Fibroblast of the aortic adventitia (primary cell): ENCODE measurements around the gene FAM89B. TPM values are rescaled to one million over a fixed set of nuclear protein-coding genes. Genes with fewer than 3 reads are reported as not detected.

ENCODE experiments used
- DNase-seq: peaks from one replicate; pipeline ENCODE4 v3.0.0-alpha.2; 2010; ENCODE audit warnings: low read depth
- H3K4me3 ChIP-seq: 2 replicates; pipeline ENCODE4 v1.5.1; 2011; ENCODE audit warnings: low read depth, mild to moderate bottlenecking, control low read depth, low read length, moderate library complexity
- CTCF ChIP-seq: IDR thresholded peaks from 2 replicates; pipeline ENCODE4 v1.5.1; 2011; ENCODE audit warnings: mild to moderate bottlenecking, low read length, control low read depth, inconsistent platforms; ENCODE audit not compliant: insufficient read depth
- total RNA-seq: library from RNA; depleted of rRNA; stranded (reverse); fragments of >200 nt; gene quantifications from 2 replicates; pipeline ENCODE4 v1.2.3, GENCODE V29; 2012; ENCODE audit warnings: low replicate concordance

FAM89B gene
- total RNA-seq, 1 donor, result 21.6 TPM

- no peak for DNase-seq
- peak overlapping the region; percentile 95 for H3K4me3 ChIP-seq
- TF ChIP-seq CTCF, result no peak
Observed at GRCh38 chr11:65526744-65527143, 45.6 kb upstream of the FAM89B start.

- no peak overlapping the region for H3K4me3 ChIP-seq
- no peak for DNase-seq
- no peak for TF ChIP-seq CTCF
Observed at GRCh38 chr11:65528819-65529350, 43.5 kb upstream of the FAM89B start.

- no peak for TF ChIP-seq CTCF
- DNase-seq, result no peak
- no peak overlapping the region for H3K4me3 ChIP-seq
Observed at GRCh38 chr11:65529475-65530156, 42.7 kb upstream of the FAM89B start.

GRCh38 chr11:65530157-65530496, 42.2 kb upstream of the FAM89B start:
- no peak for DNase-seq
- peak; percentile 25 for TF ChIP-seq CTCF
- no peak overlapping the region for H3K4me3 ChIP-seq

GRCh38 chr11:65532388-65533064, 39.8 kb upstream of the FAM89B start:
- H3K4me3 ChIP-seq, result no peak overlapping the region
- DNase-seq, result no peak
- TF ChIP-seq CTCF, result no peak

- H3K4me3 ChIP-seq, result no peak overlapping the region
- no peak for DNase-seq
- TF ChIP-seq CTCF, result no peak
Observed at GRCh38 chr11:65535102-65535501, 37.2 kb upstream of the FAM89B start.
